ENCODE data around the gene LRIT3.

The LRIT3 gene

DNA sequence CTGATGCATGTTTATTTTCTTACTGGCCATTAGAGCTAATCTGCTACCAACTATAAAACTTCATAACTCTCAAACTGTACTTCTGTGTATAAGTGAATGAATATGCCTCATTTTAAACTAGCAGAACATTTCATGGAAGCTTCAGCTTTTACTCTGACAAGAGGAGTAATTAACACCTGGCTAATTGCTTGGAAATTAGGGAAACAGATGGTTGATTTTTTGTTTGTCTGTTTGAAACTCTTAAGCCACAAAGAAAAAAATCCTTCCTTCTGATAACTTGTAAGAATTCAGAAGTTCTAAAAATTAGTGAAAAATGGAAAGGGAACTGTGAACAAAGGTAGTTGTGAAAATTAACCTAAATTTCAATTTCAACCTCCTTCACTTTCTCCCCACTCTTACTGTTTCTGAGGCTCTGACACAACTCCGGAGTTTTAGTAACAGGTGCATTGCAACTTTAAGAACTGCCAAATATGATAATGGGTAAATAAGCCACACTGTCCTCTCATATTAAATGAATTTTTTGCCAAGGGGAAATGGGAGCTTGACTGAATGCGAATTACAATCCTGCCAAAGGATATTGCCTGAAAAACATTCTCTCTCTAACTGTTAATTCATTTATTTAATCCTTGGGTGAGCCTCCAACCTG lies 65.8 kb downstream of the LRIT3 start:
- Histone ChIP-seq H3K27ac (ENCODE audit: low read depth, low read length) (no peak overlapping the region), H3K27me3 (ENCODE audit: control insufficient read depth, low read length) (peaks cover 3% of the 10 kb centered on the region; the same call in 1 of the 2 replicates), H3K79me2 (ENCODE audit: control insufficient read depth, low read length) (no peaks in the 10 kb centered on the region), H4K20me1 (ENCODE audit: control insufficient read depth, insufficient read depth, low read depth, low read length) (no peaks in the 10 kb centered on the region), H3F3A (ENCODE audit: control insufficient read depth, insufficient read depth) (no peaks in the 10 kb centered on the region), H3K4me2 (ENCODE audit: low read length) (no peak overlapping the region), H3K4me3 (ENCODE audit: low read length) (no peak overlapping the region), H3K9me2 (replicated peaks; ENCODE audit: control insufficient read depth, low read length) (no peaks in the 10 kb centered on the region), H3K4me1 (ENCODE audit: control insufficient read depth, low read length) (peaks cover 8% of the 10 kb centered on the region), H3K9me3 (ENCODE audit: control insufficient read depth, insufficient read depth, low read length) (no peaks in the 10 kb centered on the region), H3K36me3 (ENCODE audit: control insufficient read depth, low read length) (no peaks in the 10 kb centered on the region)
- TF ChIP-seq, protein P1, sequence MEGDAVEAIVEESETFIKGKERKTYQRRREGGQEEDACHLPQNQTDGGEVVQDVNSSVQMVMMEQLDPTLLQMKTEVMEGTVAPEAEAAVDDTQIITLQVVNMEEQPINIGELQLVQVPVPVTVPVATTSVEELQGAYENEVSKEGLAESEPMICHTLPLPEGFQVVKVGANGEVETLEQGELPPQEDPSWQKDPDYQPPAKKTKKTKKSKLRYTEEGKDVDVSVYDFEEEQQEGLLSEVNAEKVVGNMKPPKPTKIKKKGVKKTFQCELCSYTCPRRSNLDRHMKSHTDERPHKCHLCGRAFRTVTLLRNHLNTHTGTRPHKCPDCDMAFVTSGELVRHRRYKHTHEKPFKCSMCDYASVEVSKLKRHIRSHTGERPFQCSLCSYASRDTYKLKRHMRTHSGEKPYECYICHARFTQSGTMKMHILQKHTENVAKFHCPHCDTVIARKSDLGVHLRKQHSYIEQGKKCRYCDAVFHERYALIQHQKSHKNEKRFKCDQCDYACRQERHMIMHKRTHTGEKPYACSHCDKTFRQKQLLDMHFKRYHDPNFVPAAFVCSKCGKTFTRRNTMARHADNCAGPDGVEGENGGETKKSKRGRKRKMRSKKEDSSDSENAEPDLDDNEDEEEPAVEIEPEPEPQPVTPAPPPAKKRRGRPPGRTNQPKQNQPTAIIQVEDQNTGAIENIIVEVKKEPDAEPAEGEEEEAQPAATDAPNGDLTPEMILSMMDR (IDR thresholded peaks at IDR 0.05; ENCODE audit: low read depth, low read length, poor library complexity, severe bottlenecking), result no peak
- no peak for TF ChIP-seq EZH2phosphoT487 (IDR thresholded peaks at IDR 0.05; ENCODE audit: borderline replicate concordance, low read length)

DNA sequence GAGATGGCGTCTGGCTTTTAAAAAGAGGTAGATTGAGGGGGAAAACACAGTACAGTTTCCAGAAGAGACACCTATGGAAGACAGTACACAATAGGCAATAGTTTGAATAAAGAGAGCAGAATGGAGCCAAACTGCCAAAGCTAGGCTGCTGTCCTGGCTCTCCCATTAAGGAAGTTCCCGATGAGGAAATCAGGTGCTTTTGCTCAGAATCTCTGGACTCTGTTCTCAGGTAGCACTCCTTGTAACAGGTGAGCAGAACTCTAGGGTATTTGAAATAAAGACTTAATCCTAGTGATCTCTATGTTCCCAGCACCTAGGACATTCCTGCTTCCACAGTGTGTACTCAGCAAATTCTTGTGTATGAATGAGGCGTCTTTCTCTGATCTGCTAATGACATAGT lies 66.4 kb downstream of the LRIT3 start:
- Histone ChIP-seq H3K36me3 (ENCODE audit: control insufficient read depth, low read length) (no peaks in the 10 kb centered on the region), H3K9me2 (replicated peaks; ENCODE audit: control insufficient read depth, low read length) (no peaks in the 10 kb centered on the region), H3K79me2 (ENCODE audit: control insufficient read depth, low read length) (no peaks in the 10 kb centered on the region), H3K4me2 (ENCODE audit: low read length) (no peak overlapping the region), H3K27ac (ENCODE audit: low read depth, low read length) (no peak overlapping the region), H3K4me3 (ENCODE audit: low read length) (no peak overlapping the region), H3K9me3 (ENCODE audit: control insufficient read depth, insufficient read depth, low read length) (no peaks in the 10 kb centered on the region), H3K27me3 (ENCODE audit: control insufficient read depth, low read length) (peaks cover 3% of the 10 kb centered on the region; the same call in 1 of the 2 replicates), H3F3A (ENCODE audit: control insufficient read depth, insufficient read depth) (no peaks in the 10 kb centered on the region), H4K20me1 (ENCODE audit: control insufficient read depth, insufficient read depth, low read depth, low read length) (no peaks in the 10 kb centered on the region), H3K4me1 (ENCODE audit: control insufficient read depth, low read length) (peaks cover 8% of the 10 kb centered on the region)
- TF ChIP-seq, protein P1 (IDR thresholded peaks at IDR 0.05; ENCODE audit: low read depth, low read length, poor library complexity, severe bottlenecking), result no peak

- H3F3A ChIP-seq (ENCODE audit: control insufficient read depth, insufficient read depth), result no peaks in the 10 kb centered on the region
- H3K36me3 ChIP-seq (ENCODE audit: control insufficient read depth, low read length), result no peaks in the 10 kb centered on the region
- H3K27ac ChIP-seq (ENCODE audit: low read depth, low read length), result no peak overlapping the region
- peaks cover 8% of the 10 kb centered on the region for H3K4me1 ChIP-seq (ENCODE audit: control insufficient read depth, low read length)
- H3K4me3 ChIP-seq (ENCODE audit: low read length), result no peak overlapping the region
- no peaks in the 10 kb centered on the region for H3K9me3 ChIP-seq (ENCODE audit: control insufficient read depth, insufficient read depth, low read length)
- H3K79me2 ChIP-seq (ENCODE audit: control insufficient read depth, low read length), result no peaks in the 10 kb centered on the region
- TF ChIP-seq, protein P1 (IDR thresholded peaks at IDR 0.05; ENCODE audit: low read depth, low read length, poor library complexity, severe bottlenecking), result no peak
- no peak for TF ChIP-seq EZH2phosphoT487 (IDR thresholded peaks at IDR 0.05; ENCODE audit: borderline replicate concordance, low read length)
- H3K4me2 ChIP-seq (ENCODE audit: low read length), result no peak overlapping the region
- H3K9me2 ChIP-seq (replicated peaks; ENCODE audit: control insufficient read depth, low read length), result no peaks in the 10 kb centered on the region
- H3K27me3 ChIP-seq (ENCODE audit: control insufficient read depth, low read length), result peaks cover 3% of the 10 kb centered on the region; the same call in 1 of the 2 replicates
- no peaks in the 10 kb centered on the region for H4K20me1 ChIP-seq (ENCODE audit: control insufficient read depth, insufficient read depth, low read depth, low read length)
These were observed 67.6 kb downstream of the LRIT3 start for GRCh38 chr4:109915385-109916026.
